ENCODE data around the gene RMI1.

Gene RMI1

DNA sequence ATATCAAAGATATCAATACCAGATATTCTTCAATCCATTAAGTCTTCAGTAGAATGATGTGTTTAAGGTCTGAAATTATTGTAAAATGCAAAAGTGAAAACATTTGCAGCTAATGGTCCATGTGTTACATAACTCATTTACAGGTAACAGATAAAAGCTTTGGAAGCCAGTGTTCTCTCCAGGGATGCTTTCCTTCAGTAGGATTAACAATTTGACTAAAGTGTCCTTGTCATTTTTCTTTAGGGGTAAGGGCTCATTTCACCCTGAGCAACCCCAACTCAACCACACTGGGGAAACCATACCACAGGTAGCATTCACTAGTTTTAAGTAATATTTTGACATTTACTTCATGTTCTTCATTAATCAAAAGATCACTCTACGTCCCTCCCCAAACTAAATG lies 13.5 kb upstream of the RMI1 start:
- H3K4me3 ChIP-seq (ENCODE audit: low read depth, low read length), result no peak overlapping the region
- TF ChIP-seq, protein P1, sequence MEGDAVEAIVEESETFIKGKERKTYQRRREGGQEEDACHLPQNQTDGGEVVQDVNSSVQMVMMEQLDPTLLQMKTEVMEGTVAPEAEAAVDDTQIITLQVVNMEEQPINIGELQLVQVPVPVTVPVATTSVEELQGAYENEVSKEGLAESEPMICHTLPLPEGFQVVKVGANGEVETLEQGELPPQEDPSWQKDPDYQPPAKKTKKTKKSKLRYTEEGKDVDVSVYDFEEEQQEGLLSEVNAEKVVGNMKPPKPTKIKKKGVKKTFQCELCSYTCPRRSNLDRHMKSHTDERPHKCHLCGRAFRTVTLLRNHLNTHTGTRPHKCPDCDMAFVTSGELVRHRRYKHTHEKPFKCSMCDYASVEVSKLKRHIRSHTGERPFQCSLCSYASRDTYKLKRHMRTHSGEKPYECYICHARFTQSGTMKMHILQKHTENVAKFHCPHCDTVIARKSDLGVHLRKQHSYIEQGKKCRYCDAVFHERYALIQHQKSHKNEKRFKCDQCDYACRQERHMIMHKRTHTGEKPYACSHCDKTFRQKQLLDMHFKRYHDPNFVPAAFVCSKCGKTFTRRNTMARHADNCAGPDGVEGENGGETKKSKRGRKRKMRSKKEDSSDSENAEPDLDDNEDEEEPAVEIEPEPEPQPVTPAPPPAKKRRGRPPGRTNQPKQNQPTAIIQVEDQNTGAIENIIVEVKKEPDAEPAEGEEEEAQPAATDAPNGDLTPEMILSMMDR (IDR thresholded peaks at IDR 0.05; ENCODE audit: borderline replicate concordance, insufficient read depth, low read depth, low read length), result no peak

DNA sequence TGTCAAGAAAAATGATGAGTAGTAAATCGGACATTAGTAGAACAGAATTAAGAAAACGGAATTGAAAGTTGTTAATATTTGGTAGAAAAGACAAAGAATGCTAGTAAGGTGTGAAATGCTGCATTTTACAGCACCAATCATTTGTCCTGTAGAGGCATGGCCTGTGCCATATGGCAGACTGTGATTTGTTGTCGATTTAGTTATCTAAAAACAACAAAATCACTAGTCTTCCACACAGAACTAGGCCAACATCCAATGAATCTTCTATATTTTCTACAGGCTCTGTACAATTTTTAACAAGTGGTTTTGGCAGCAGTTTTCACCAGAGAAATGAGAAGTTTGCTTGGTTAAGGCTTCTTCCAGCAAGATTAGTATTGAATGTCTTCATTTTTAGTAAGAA lies 11.0 kb upstream of the RMI1 start:
- TF ChIP-seq, protein P1 (IDR thresholded peaks at IDR 0.05; ENCODE audit: borderline replicate concordance, insufficient read depth, low read depth, low read length), result no peak
- H3K4me3 ChIP-seq (ENCODE audit: low read depth, low read length), result no peak overlapping the region

DNA sequence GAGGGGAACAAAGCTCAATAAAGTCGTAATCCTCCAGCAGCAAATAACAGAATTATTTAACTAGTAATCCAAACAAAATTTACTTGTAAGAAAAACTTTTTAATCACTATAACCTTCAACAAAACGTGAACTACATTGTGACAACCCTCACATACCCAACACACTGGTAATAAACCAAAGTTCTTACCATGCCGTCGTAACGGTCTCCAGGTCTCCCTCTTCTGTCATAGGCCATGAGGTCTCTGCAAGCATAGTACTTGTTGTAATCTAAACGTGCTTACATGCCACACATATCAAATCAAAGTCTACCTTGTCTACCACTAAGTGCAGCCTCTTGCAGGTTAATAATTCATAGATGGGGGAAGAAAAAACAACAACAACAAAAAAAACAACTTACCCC lies 9.1 kb upstream of the RMI1 start:
- TF ChIP-seq, protein P1 (IDR thresholded peaks at IDR 0.05; ENCODE audit: borderline replicate concordance, insufficient read depth, low read depth, low read length), result no peak
- no peak overlapping the region for H3K4me3 ChIP-seq (ENCODE audit: low read depth, low read length)

DNA sequence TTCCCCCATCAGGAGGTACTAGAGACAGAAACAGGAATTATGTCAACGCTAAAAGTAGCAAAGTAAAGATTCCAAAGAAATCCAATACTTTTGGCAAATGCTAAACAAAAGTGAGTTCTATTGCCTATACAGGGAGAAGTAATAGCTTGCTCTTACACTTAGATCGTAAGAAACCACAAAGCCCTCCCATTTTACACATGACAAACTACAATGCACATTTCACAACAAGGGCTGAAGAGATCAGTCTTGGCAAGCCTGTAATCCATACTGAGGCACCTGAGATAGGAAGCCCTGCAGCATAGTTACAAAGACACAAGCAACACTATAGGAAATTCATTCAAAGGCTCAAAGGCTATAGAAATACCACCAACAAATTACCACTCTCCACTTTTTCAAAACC lies 8.3 kb upstream of the RMI1 start:
- no peak overlapping the region for H3K4me3 ChIP-seq (ENCODE audit: low read depth, low read length)
- TF ChIP-seq, protein P1 (IDR thresholded peaks at IDR 0.05; ENCODE audit: borderline replicate concordance, insufficient read depth, low read depth, low read length), result no peak

DNA sequence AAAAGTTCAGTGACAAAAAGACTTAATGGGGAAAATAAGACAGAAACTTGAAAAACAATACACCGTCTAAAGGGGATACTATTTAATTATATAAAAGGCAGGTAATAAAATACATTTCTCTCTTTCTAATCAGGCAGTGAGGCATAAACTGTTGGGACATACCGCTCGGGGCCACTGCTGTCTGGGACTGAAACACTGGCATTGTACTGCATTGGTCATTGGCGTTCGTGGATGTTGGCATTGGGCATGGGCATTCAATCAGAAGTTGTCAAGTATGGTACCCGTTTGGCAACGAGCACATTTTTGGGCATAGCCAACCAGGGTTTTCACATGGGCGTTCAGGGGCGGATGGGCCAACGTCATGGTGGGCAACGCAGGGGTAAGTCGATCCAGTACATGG lies 5.3 kb upstream of the RMI1 start:
- TF ChIP-seq, protein P1 (IDR thresholded peaks at IDR 0.05; ENCODE audit: borderline replicate concordance, insufficient read depth, low read depth, low read length), result no peak
- no peak overlapping the region for H3K4me3 ChIP-seq (ENCODE audit: low read depth, low read length)

DNA sequence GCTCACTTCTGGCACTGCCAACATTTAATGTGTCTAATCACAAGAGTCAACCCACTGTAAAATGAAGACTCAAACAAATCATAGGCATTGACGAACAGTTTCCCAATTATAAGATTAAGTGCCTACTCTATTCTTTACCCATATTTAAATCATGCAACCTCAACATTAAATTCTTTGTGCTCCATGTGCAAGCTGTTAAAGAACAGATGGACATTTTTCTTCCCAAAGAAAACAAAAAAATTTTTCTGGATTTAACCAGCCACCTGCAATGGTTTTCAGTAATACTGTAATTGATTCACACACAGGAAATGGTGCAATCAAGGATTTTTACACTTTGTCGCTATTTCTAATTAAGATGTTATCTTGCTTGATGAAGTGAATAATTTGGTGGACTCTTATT lies 4.2 kb upstream of the RMI1 start:
- TF ChIP-seq, protein P1 (IDR thresholded peaks at IDR 0.05; ENCODE audit: borderline replicate concordance, insufficient read depth, low read depth, low read length), result no peak
- no peak overlapping the region for H3K4me3 ChIP-seq (ENCODE audit: low read depth, low read length)

DNA sequence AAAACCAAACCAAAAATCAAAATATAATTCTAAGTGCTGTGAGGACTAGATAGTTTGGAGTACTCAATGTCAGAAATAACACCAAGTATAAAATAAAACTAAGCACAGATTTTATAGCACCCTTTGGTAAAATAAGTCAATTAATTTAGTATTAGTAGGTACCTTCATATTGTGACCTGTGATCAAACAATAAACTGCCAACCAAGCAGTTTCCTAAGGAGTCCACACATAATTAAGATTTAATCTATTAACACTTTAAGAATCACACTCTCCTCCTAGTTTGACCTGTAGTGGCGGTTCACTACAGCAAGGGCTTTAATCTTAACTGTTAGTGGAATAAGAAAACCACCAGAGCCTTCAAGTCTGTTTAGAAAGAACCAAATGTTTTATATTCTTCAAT lies 3.4 kb upstream of the RMI1 start:
- TF ChIP-seq, protein P1 (IDR thresholded peaks at IDR 0.05; ENCODE audit: borderline replicate concordance, insufficient read depth, low read depth, low read length), result no peak
- H3K4me3 ChIP-seq (ENCODE audit: low read depth, low read length), result no peak overlapping the region

Measured in GM12875 (cell line).